Smooth muscle cell (in vitro differentiated cells): Measurements from ENCODE around the gene KCNQ2. TPM values are rescaled to one million over a fixed set of nuclear protein-coding genes. Genes with fewer than 3 reads are reported as not detected.
A peak's percentile ranks its signal among the peaks of the same experiment; 100 is the strongest.

ENCODE experiments used
- DNase-seq: peaks from one replicate; lab custom pipeline; 2025; ENCODE audit not compliant: unreplicated experiment; lab: John Stamatoyannopoulos, UW
- H2AFZ ChIP-seq: fragments of 200-600 bp; sonication (generic); 2 replicates; pipeline ENCODE4 v1.6.0; 2016; ENCODE audit warnings: antibody characterized with exemption, low read depth, mild to moderate bottlenecking
- H3F3A ChIP-seq: fragments of 200-600 bp; sonication (generic); 2 replicates; pipeline ENCODE4 v1.6.0; 2017; ENCODE audit warnings: antibody characterized with exemption, low read depth
- H3K27ac ChIP-seq: fragments of 200-600 bp; sonication (generic); 2 replicates; pipeline ENCODE4 v1.5.1; 2016; ENCODE audit warnings: low read depth, mild to moderate bottlenecking
- H3K27me3 ChIP-seq: fragments of 200-600 bp; sonication (generic); 2 replicates; pipeline ENCODE4 v1.6.1; 2016; ENCODE audit warnings: low read depth, mild to moderate bottlenecking
- H3K36me3 ChIP-seq: fragments of 200-600 bp; sonication (generic); 2 replicates; pipeline ENCODE4 v1.5.1; 2016; ENCODE audit warnings: low read depth
- H3K4me1 ChIP-seq: fragments of 200-600 bp; sonication (generic); 2 replicates; pipeline ENCODE4 v1.5.1; 2016; ENCODE audit warnings: low read depth
- H3K4me2 ChIP-seq: fragments of 200-600 bp; sonication (generic); 2 replicates; pipeline ENCODE4 v1.6.0; 2016; ENCODE audit warnings: mild to moderate bottlenecking
- H3K4me3 ChIP-seq: fragments of 200-600 bp; sonication (generic); 2 replicates; pipeline ENCODE4 v1.5.1; 2016; ENCODE audit warnings: mild to moderate bottlenecking
- H3K79me2 ChIP-seq: fragments of 200-600 bp; sonication (generic); 2 replicates; pipeline ENCODE4 v1.6.0; 2016; ENCODE audit warnings: low read depth, mild to moderate bottlenecking
- H3K9ac ChIP-seq: fragments of 200-600 bp; sonication (generic); 2 replicates; pipeline ENCODE4 v1.6.0; 2016; ENCODE audit warnings: low read depth
- H3K9me3 ChIP-seq: fragments of 200-600 bp; sonication (generic); replicated peaks from 2 replicates; pipeline ENCODE4 v1.5.1; 2016; ENCODE audit warnings: low read depth
- H4K20me1 ChIP-seq: fragments of 200-600 bp; sonication (generic); 2 replicates; pipeline ENCODE4 v1.6.0; 2016; ENCODE audit warnings: low read depth
- CTCF ChIP-seq: fragments of 200-600 bp; sonication (generic); IDR thresholded peaks from 2 replicates; pipeline ENCODE4 v1.5.1; 2017; ENCODE audit warnings: borderline replicate concordance, mild to moderate bottlenecking, antibody characterized with exemption; ENCODE audit not compliant: insufficient read depth, poor library complexity, severe bottlenecking
- WGBS: methylation state at CpG from one replicate; pipeline ENCODE4 v1.1.7; 2016; ENCODE audit warnings: low lambda C conversion rate; 5-methylcytosine and 5-hydroxymethylcytosine counted together
- polyA plus RNA-seq: library from polyadenylated mRNA; unstranded; fragments of >200 nt; fragmentation: Nextera tagmentation; extraction: Ambion mirVana; gene quantifications from 2 replicates; pipeline ENCODE4 v1.2.1, GENCODE V29; 2016
- total RNA-seq: library from RNA; depleted of rRNA; stranded (reverse); fragments of >200 nt; gene quantifications from 2 replicates; pipeline ENCODE4 v1.2.3, GENCODE V29; 2014

The KCNQ2 gene
- total and polyA plus RNA-seq, 2 experiments from 2014 or later, result 5.1 to 5.7 TPM

- H2AFZ ChIP-seq, result no peak overlapping the region
- WGBS, result 66% methylated on average over 30 of the region's 30 CpGs
- no peak for DNase-seq
- H3K36me3 ChIP-seq, result no peaks in the 10 kb centered on the region
- no peaks in the 10 kb centered on the region for H3F3A ChIP-seq
- no peak overlapping the region for H3K27ac ChIP-seq
- no peak for TF ChIP-seq CTCF
- no peaks in the 10 kb centered on the region for H4K20me1 ChIP-seq
- no peaks in the 10 kb centered on the region for H3K4me1 ChIP-seq
- H3K9ac ChIP-seq, result no peak overlapping the region
- H3K4me2 ChIP-seq, result no peak overlapping the region
- no peaks in the 10 kb centered on the region for H3K9me3 ChIP-seq
- H3K27me3 ChIP-seq, result peaks cover 56% of the 10 kb centered on the region
- no peaks in the 10 kb centered on the region for H3K79me2 ChIP-seq
- H3K4me3 ChIP-seq, result no peak overlapping the region
These were observed 1.3 kb upstream of the KCNQ2 start for GRCh38 chr20:63473555-63474449.

- WGBS, result 73% methylated on average over 7 of the region's 13 CpGs
- no peaks in the 10 kb centered on the region for H4K20me1 ChIP-seq
- H3K9ac ChIP-seq, result no peak overlapping the region
- peaks cover 56% of the 10 kb centered on the region for H3K27me3 ChIP-seq
- no peak for TF ChIP-seq CTCF
- no peaks in the 10 kb centered on the region for H3K79me2 ChIP-seq
- H3K4me2 ChIP-seq, result no peak overlapping the region
- DNase-seq, result no peak
- H2AFZ ChIP-seq, result no peak overlapping the region
- H3K9me3 ChIP-seq, result no peaks in the 10 kb centered on the region
- no peak overlapping the region for H3K27ac ChIP-seq
- no peak overlapping the region for H3K4me3 ChIP-seq
- no peaks in the 10 kb centered on the region for H3K4me1 ChIP-seq
- no peaks in the 10 kb centered on the region for H3F3A ChIP-seq
- no peaks in the 10 kb centered on the region for H3K36me3 ChIP-seq
These were observed 471 bp upstream of the KCNQ2 start for GRCh38 chr20:63472862-63473390.

GRCh38 chr20:63471717-63471980 is 806 bp downstream of the KCNQ2 start:
- TF ChIP-seq CTCF, result no peak
- H3K36me3 ChIP-seq, result no peaks in the 10 kb centered on the region
- no peak for DNase-seq
- H3K27me3 ChIP-seq, result peaks cover 53% of the 10 kb centered on the region
- H4K20me1 ChIP-seq, result no peaks in the 10 kb centered on the region
- peak overlapping the region; percentile 42 for H3K4me3 ChIP-seq
- 0% methylated on average over 4 of the region's 27 CpGs for WGBS
- no peaks in the 10 kb centered on the region for H3F3A ChIP-seq
- no peak overlapping the region for H3K27ac ChIP-seq
- no peaks in the 10 kb centered on the region for H3K79me2 ChIP-seq
- no peaks in the 10 kb centered on the region for H3K9me3 ChIP-seq
- H3K4me1 ChIP-seq, result no peaks in the 10 kb centered on the region
- H3K9ac ChIP-seq, result no peak overlapping the region
- H2AFZ ChIP-seq, result no peak overlapping the region
- H3K4me2 ChIP-seq, result peak overlapping the region; percentile 85
